HUES48 (cell line): ENCODE data around the gene ZNF654.

ENCODE experiments used
- H3K27ac ChIP-seq: one replicate; pipeline ENCODE4 v1.7.0; 2013; ENCODE audit warnings: low read depth, low read length, inconsistent platforms
- H3K27me3 ChIP-seq: 2 replicates; pipeline ENCODE4 v1.6.1; 2013; ENCODE audit warnings: mild to moderate bottlenecking, low read length; ENCODE audit not compliant: control insufficient read depth, insufficient read depth
- H3K36me3 ChIP-seq: 2 replicates; pipeline ENCODE4 v1.6.1; 2013; ENCODE audit warnings: low read length; ENCODE audit not compliant: control insufficient read depth, insufficient read depth
- H3K4me1 ChIP-seq: 2 replicates; pipeline ENCODE4 v1.6.1; 2013; ENCODE audit warnings: mild to moderate bottlenecking, low read length; ENCODE audit not compliant: control insufficient read depth, insufficient read depth
- H3K4me3 ChIP-seq: 2 replicates; pipeline ENCODE4 v1.5.1; 2013; ENCODE audit warnings: mild to moderate bottlenecking, low read depth, low read length
- H3K9ac ChIP-seq: 2 replicates; pipeline ENCODE4 v1.6.1; 2013; ENCODE audit warnings: mild to moderate bottlenecking, low read depth, low read length, moderate library complexity
- H3K9me3 ChIP-seq: 2 replicates; pipeline ENCODE4 v1.6.1; 2013; ENCODE audit warnings: low read length; ENCODE audit not compliant: control insufficient read depth, insufficient read depth

ZNF654 gene

GRCh38 chr3:88061746-88062145 lies 2.7 kb downstream of the ZNF654 start:
- Histone ChIP-seq H3K27me3 (no peaks in the 10 kb centered on the region), H3K9me3 (no peaks in the 10 kb centered on the region), H3K36me3 (peaks cover 6% of the 10 kb centered on the region), H3K27ac (no peak overlapping the region), H3K4me1 (peaks cover 14% of the 10 kb centered on the region; the same call in 1 of the 2 replicates), H3K4me3 (no peak overlapping the region), H3K9ac (no peak overlapping the region)

DNA sequence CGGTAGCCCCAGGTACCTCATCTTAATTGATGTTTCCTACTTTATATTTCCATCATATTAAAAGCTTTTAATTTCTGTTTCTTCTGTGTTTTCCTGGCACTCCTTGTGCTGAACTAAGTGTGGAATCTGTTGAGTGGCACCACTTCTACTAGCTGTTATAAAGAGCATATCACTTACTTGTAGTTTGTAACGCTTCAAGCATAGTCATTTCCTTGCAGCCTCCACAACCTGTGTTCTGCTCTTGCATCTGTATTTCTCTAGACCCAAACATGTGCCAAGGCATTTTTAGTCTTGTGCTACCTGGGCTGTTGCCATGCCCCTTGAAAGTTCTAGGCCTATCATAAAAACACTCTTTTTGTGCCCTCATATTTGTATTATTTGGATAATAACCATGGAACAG lies 16.0 kb downstream of the ZNF654 start:
- Histone ChIP-seq H3K36me3 (no peaks in the 10 kb centered on the region), H3K4me1 (0 out of 2 replicates have a peak, but pooled peaks cover 6% of the 10 kb centered on the region), H3K9ac (no peak overlapping the region), H3K9me3 (no peaks in the 10 kb centered on the region), H3K27me3 (no peaks in the 10 kb centered on the region), H3K27ac (no peak overlapping the region), H3K4me3 (no peak overlapping the region)

- Histone ChIP-seq H3K9ac (no peak overlapping the region), H3K27ac (no peak overlapping the region), H3K36me3 (no peaks in the 10 kb centered on the region), H3K9me3 (no peaks in the 10 kb centered on the region), H3K4me1 (0 out of 2 replicates have a peak, but pooled peaks cover 6% of the 10 kb centered on the region), H3K4me3 (no peak overlapping the region), H3K27me3 (no peaks in the 10 kb centered on the region)
Measured at GRCh38 chr3:88075497-88075896, 16.4 kb downstream of the ZNF654 start.

DNA sequence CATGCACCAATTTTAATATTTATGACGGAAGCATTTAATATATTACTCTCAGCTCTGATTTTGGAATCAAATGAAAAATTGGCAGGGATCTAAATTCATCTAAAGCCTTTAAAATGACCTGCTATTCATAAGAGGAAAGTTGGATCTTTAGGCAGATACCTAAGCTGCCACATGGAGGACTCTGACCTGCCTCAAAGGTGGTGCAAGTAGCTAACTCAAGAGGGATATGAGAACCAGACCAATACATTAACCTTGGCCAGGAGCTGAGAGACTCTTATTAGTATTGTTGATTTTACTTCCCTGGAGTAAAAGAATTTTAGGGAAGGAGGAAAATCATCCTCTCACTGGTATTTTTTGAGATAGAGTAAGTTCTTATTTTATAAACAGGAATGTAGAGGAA lies 17.7 kb downstream of the ZNF654 start:
- H3K4me1 ChIP-seq, result 0 out of 2 replicates have a peak, but pooled peaks cover 6% of the 10 kb centered on the region
- no peak overlapping the region for H3K27ac ChIP-seq
- H3K36me3 ChIP-seq, result no peaks in the 10 kb centered on the region
- H3K4me3 ChIP-seq, result no peak overlapping the region
- no peak overlapping the region for H3K9ac ChIP-seq
- peaks cover 2% of the 10 kb centered on the region; the same call in 1 of the 2 replicates for H3K9me3 ChIP-seq
- H3K27me3 ChIP-seq, result no peaks in the 10 kb centered on the region

- Histone ChIP-seq H3K27ac (no peak overlapping the region), H3K4me1 (peaks cover 9% of the 10 kb centered on the region; the same call in 1 of the 2 replicates), H3K27me3 (no peaks in the 10 kb centered on the region), H3K9me3 (peaks cover 3% of the 10 kb centered on the region; the same call in 1 of the 2 replicates), H3K36me3 (no peaks in the 10 kb centered on the region), H3K9ac (no peak overlapping the region), H3K4me3 (no peak overlapping the region)
Measured at GRCh38 chr3:88078932-88079331, 19.9 kb downstream of the ZNF654 start.

DNA sequence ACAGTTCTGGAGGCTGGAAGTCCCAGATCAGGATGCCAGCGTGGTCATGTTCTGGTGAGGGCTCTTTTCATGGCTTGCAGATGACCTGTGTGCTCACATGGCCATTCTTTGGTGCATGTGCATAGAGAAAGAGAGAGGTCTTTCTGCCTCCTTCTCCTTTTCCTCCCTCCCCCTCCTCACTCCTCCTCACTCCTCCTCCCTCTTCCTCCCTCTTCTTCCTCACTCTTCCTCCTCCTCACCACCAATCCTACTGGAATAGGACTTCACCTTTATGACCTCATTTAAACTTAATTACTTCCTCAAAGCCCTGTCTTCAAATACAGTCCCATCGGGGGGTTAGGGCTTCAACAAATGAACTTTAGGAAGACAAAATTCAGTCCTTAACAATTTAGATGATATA lies 23.8 kb downstream of the ZNF654 start:
- H3K27ac ChIP-seq, result no peak overlapping the region
- H3K4me1 ChIP-seq, result peaks cover 5% of the 10 kb centered on the region; the same call in 1 of the 2 replicates
- H3K9ac ChIP-seq, result no peak overlapping the region
- peaks cover 3% of the 10 kb centered on the region; the same call in 1 of the 2 replicates for H3K9me3 ChIP-seq
- H3K36me3 ChIP-seq, result no peaks in the 10 kb centered on the region
- H3K27me3 ChIP-seq, result no peaks in the 10 kb centered on the region
- H3K4me3 ChIP-seq, result no peak overlapping the region

DNA sequence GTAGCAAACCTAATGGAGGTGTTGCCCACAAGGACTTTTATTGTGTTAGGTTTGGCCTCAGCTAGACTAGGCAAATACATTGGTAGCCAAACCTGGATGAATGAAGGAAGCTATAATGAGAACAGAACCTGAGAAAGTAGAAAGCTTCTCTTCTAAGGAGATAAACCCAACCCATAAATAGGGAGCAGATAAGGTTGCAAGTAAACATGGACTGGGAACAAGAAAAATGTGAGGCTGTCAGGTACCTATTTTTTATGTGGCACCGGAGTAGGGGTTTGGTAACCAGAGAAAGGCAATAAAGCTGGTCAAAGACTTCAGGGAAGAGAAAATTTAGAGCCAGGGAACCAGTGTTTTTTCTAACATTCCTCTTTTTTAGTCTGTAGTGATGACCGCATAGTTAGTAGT lies 25.0 kb downstream of the ZNF654 start:
- H3K4me1 ChIP-seq, result peaks cover 3% of the 10 kb centered on the region; the same call in 1 of the 2 replicates
- H3K36me3 ChIP-seq, result no peaks in the 10 kb centered on the region

DNA sequence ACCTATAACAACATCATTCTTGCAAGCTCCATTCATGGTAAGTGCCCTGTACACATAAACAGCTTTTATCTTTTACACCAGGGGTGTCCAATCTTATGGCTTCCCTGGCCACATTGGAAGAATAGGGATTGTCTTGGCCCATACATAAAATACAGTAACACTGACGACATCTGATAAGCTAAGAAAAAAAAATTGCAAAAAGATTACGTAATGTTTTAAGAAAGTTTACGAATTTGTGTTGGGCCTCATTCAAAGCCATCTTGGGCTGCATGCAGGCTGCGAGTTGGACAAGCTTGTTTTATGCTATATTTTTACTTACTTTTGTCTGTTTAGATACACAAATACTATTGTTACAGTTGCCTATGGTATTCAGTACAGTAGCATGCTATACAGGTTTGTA lies 31.6 kb downstream of the ZNF654 start:
- Histone ChIP-seq H3K36me3 (no peaks in the 10 kb centered on the region), H3K9ac (no peak overlapping the region), H3K27me3 (no peaks in the 10 kb centered on the region), H3K4me1 (no peaks in the 10 kb centered on the region), H3K4me3 (no peak overlapping the region), H3K27ac (no peak overlapping the region), H3K9me3 (no peaks in the 10 kb centered on the region)

More for the DNA sequence above, 25.0 kb downstream of the ZNF654 start:
- no peak overlapping the region for H3K9ac ChIP-seq
- H3K9me3 ChIP-seq, result peaks cover 3% of the 10 kb centered on the region; the same call in 1 of the 2 replicates
- H3K27ac ChIP-seq, result no peak overlapping the region
- no peaks in the 10 kb centered on the region for H3K27me3 ChIP-seq
- H3K4me3 ChIP-seq, result no peak overlapping the region

GRCh38 chr3:88092270-88092669 lies 33.2 kb downstream of the ZNF654 start:
- no peaks in the 10 kb centered on the region for H3K27me3 ChIP-seq
- H3K4me3 ChIP-seq, result no peak overlapping the region
- H3K27ac ChIP-seq, result no peak overlapping the region
- no peak overlapping the region for H3K9ac ChIP-seq
- no peaks in the 10 kb centered on the region for H3K36me3 ChIP-seq
- H3K4me1 ChIP-seq, result no peaks in the 10 kb centered on the region
- no peaks in the 10 kb centered on the region for H3K9me3 ChIP-seq

- Histone ChIP-seq H3K27ac (no peak overlapping the region), H3K36me3 (no peaks in the 10 kb centered on the region), H3K9me3 (no peaks in the 10 kb centered on the region), H3K27me3 (no peaks in the 10 kb centered on the region), H3K4me1 (no peaks in the 10 kb centered on the region), H3K4me3 (no peak overlapping the region), H3K9ac (no peak overlapping the region)
Measured at GRCh38 chr3:88093266-88093665, 34.2 kb downstream of the ZNF654 start.

DNA sequence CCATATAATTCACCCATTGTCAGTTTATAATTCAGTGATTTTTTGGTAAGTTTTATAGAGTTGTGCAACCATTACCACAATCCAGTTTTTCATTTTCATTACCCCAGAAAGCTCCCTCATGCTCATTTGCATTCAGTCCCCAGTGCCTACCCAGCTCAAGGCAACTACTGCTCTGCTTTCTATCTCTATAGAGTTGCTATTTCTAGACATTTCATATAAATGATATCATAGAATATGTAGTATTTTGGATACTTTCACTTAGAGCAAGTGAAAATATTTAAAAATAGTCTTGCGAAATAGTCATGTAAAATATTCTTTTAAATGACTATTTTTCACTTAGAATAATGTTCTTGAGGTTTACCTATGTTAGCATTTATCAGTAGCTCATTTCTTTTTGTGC lies 42.1 kb downstream of the ZNF654 start:
- Histone ChIP-seq H3K27ac (no peak overlapping the region), H3K9ac (no peak overlapping the region), H3K36me3 (no peaks in the 10 kb centered on the region)

GRCh38 chr3:88105325-88105724 lies 46.3 kb downstream of the ZNF654 start:
- Histone ChIP-seq H3K4me3 (no peak overlapping the region), H3K9ac (no peak overlapping the region), H3K9me3 (no peaks in the 10 kb centered on the region)

More for the DNA sequence above, 42.1 kb downstream of the ZNF654 start:
- no peaks in the 10 kb centered on the region for H3K9me3 ChIP-seq
- H3K4me3 ChIP-seq, result no peak overlapping the region
- no peaks in the 10 kb centered on the region for H3K4me1 ChIP-seq
- no peaks in the 10 kb centered on the region for H3K27me3 ChIP-seq

More at GRCh38 chr3:88105325-88105724, 46.3 kb downstream of the ZNF654 start:
- H3K27me3 ChIP-seq, result no peaks in the 10 kb centered on the region
- H3K4me1 ChIP-seq, result no peaks in the 10 kb centered on the region
- no peaks in the 10 kb centered on the region for H3K36me3 ChIP-seq
- H3K27ac ChIP-seq, result no peak overlapping the region
